HTERT RPE-1 (cell line): ENCODE results near the gene CTXN1.
"Not testable (repeated sequence)": the region's sequence is repeated elsewhere in the genome, so short reads cannot be mapped to it uniquely, and the experiment has no call there.

ENCODE experiments used
- in situ Hi-C: fragments of 300-500 bp; cut with MboI; formaldehyde crosslinking; loops from 4 replicates; pipeline ENCODE4 v1.14.3; 2020; ENCODE audit warnings: low sequenced_read_pairs

The CTXN1 gene

GRCh38 chr19:7926021-7926726 lies at the start of gene CTXN1:
Gene CTXN1, minus strand, starts transcription at chr19:7926135. Its CDS starts 597 bp downstream, at chr19:7925538.
- in situ Hi-C loops: no loop called here

GRCh38 chr19:7975037-7975436 lies 49.1 kb upstream of the CTXN1 start:
- in situ Hi-C loops: no loop called here

- in situ Hi-C loops: no loop called here
These were observed 47.9 kb upstream of the CTXN1 start for GRCh38 chr19:7973883-7974282.

GRCh38 chr19:7971553-7972520 lies 45.9 kb upstream of the CTXN1 start:
- in situ Hi-C loops: no loop called here

GRCh38 chr19:7970716-7971448 lies 44.9 kb upstream of the CTXN1 start:
- in situ Hi-C loops: no loop called here

GRCh38 chr19:7969555-7969939 lies 43.6 kb upstream of the CTXN1 start:
- in situ Hi-C loops: no loop called here

GRCh38 chr19:7968796-7969554 lies 43.0 kb upstream of the CTXN1 start:
- in situ Hi-C loops: no loop called here

GRCh38 chr19:7968008-7968795 lies 42.3 kb upstream of the CTXN1 start:
- in situ Hi-C loops: no loop called here

GRCh38 chr19:7965921-7966665 lies 40.2 kb upstream of the CTXN1 start:
- in situ Hi-C loops: no loop called here

- in situ Hi-C loops: no loop called here
These were observed 39.4 kb upstream of the CTXN1 start for GRCh38 chr19:7965259-7965841.

GRCh38 chr19:7963566-7963965 lies 37.6 kb upstream of the CTXN1 start:
- in situ Hi-C loops: no loop called here

GRCh38 chr19:7962644-7963268 lies 36.8 kb upstream of the CTXN1 start:
- in situ Hi-C loops: no loop called here

- in situ Hi-C loops: no loop called here
These were observed 36.1 kb upstream of the CTXN1 start for GRCh38 chr19:7961920-7962626.

- in situ Hi-C loops: not testable (repeated sequence)
These were observed 35.1 kb upstream of the CTXN1 start for GRCh38 chr19:7961082-7961481.

GRCh38 chr19:7959211-7959610 lies 33.3 kb upstream of the CTXN1 start:
- in situ Hi-C loops: no loop called here

GRCh38 chr19:7955696-7956095 lies 29.8 kb upstream of the CTXN1 start:
- in situ Hi-C loops: no loop called here

GRCh38 chr19:7953576-7953975 lies 27.6 kb upstream of the CTXN1 start:
- in situ Hi-C loops: no loop called here

GRCh38 chr19:7953060-7953459 lies 27.1 kb upstream of the CTXN1 start:
- in situ Hi-C loops: no loop called here
